Inferior parietal cortex (tissue), 1 donor: ENCODE measurements around the gene NKAIN1.
"Not testable (repeated sequence)": the region's sequence is repeated elsewhere in the genome, so short reads cannot be mapped to it uniquely, and the experiment has no call there.

Source experiments
- DNase-seq: peaks from one replicate; pipeline ENCODE4 v3.0.0-alpha.2; 2016; ENCODE audit errors: extremely low spot score

NKAIN1 gene

GRCh38 chr1:31154000-31154631 is 85.6 kb downstream of the NKAIN1 start:
- DNase-seq: no peak

- DNase-seq: no peak
Observed at GRCh38 chr1:31153423-31153822, 86.3 kb downstream of the NKAIN1 start.

DNA sequence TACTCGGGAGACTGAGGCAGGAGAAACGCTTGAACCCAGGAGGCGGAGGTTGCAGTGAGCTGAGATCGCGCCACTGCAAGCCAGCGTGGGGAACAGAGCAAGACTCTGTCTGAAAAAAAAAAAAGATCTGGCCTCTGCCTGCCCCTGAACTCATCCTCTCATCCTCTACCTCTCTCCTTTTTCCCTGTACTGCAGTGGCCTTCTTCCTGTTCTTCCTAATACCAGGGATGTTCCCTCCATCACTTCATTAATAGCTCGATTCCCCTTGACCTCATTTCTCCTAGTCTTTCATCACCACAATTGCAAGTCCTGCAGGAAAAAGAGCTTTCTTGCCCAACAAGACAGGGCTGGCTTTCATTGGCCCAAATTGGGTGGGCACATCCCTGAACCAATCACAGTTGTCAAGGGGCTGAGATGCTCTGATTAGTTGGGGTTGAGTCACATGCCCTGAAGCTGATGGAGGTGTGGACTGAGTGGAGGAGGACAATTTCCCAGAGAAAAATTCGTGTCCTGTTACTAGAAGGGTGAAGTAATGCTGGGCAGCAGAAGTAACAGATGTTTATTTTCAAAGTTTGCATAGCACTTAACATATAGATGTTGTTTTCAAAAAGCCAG is 87.4 kb downstream of the NKAIN1 start:
- DNase-seq: no peak

DNA sequence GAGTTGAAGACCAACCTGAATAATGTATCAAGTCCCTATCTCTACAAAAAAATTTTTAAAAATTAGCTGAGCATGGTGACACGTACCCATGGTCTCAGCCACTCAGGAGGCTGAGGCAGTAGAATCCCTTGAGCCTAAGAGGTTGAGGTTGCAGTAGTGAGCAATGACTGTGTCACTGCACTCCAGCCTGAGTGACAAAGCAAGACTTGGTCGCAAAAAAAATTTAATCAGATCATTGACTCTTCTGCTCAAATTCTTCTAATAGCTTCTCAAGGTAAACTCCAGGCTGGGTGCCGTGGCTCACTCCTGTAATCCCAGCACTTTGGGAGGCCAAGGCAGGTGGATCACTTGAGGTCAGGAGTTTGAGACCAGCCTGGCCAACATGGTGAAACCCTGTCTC is 88.3 kb downstream of the NKAIN1 start:
- no peak for DNase-seq

- DNase-seq: no peak
Observed at GRCh38 chr1:31148409-31148808, 91.3 kb downstream of the NKAIN1 start.

- no peak for DNase-seq
Observed at GRCh38 chr1:31145648-31146047, 94.0 kb downstream of the NKAIN1 start.

DNA sequence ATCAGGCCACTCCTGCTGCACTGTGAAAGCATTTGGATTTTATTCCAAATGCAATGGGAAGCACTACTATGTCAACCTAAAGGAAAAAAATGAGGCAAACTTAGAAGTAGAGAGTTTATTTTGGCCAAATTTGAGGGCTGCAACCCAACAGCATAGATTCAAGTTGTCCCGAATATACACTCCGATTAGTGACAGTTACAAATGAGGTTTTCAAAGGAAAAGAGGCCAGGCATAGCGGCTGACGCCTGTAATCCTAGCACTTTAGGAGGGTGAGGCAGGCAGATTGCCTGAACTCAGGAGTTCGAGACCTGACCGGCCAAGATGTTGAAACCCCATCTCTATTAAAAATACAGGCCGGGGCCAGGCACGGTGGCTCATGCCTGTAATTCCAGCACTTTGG is 95.2 kb downstream of the NKAIN1 start:
- no peak for DNase-seq

- no peak for DNase-seq
Observed at GRCh38 chr1:31143455-31143854, 96.2 kb downstream of the NKAIN1 start.

DNA sequence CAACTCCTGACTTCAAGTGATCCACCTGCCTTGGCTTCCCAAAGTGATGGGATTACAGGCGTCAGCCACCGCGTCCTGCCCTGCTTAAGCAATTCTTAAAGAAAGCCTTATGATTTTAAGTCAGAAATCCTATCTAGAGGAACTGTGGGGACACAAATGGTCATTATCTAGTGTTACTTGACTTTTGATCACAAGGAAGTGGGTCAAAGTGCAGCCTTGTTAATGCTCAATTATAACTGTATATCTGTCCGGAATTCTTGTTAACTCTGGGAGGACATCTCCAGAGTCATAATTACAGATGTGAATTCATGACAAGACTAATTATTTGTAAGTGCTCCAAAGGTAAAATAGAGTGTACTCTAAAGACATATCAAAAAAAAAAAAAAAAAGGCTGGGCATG is 97.3 kb downstream of the NKAIN1 start:
- DNase-seq: no peak

DNA sequence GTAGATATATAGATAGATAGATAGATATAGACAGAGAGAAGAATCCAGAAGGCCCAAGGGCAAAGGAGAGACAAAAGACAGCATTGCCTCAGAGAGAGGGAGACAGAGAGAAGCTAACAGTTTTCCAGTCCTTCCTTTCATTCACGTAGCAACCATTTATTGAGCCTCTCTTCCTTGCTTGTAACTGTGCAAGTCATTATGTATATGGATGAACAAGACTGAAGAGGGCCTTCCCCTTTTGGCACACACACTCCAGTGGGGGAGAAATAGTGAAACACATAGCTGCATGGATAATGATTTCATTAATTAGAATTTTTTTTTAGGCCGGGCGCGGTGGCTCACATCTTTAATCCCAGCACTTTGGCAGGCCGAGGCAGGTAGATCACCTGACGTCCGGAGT is 99.4 kb downstream of the NKAIN1 start:
- DNase-seq: no peak

GRCh38 chr1:31138797-31139521 is 100.7 kb downstream of the NKAIN1 start:
- DNase-seq: not testable (repeated sequence)

- not testable (repeated sequence) for DNase-seq
Observed at GRCh38 chr1:31137873-31138272, 101.8 kb downstream of the NKAIN1 start.

GRCh38 chr1:31135973-31136600 is 103.6 kb downstream of the NKAIN1 start:
- DNase-seq: no peak

DNA sequence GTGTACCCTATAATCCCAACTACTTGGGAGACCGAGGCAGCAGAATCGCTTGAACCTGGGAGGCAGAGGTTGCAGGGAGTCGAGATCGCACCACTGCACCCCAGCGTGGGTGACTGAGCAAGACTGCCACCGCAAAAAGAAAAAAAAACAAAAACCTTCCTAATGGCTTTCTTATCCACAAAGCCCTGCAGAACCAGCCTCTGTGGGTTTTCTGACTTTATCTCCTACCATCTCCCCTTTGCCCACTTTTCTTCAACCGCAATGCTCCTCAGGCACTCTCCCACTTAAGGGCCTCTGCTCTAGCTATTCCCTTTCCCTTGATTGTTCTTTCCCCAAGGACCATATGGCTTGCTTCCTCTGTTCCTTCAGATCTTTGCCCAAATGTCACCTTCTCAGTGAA is 106.3 kb downstream of the NKAIN1 start:
- DNase-seq: no peak
